ENCODE data around the gene RHBDL2. TPM values are rescaled to one million over a fixed set of nuclear protein-coding genes. Genes with fewer than 3 reads are reported as not detected.

The RHBDL2 gene
- total and polyA plus RNA-seq, 4 donors: 0.14 to 0.28 (median 0.17) TPM; not detected in 1

- Histone ChIP-seq H3K36me3 (ENCODE audit: control insufficient read depth in 4 of 4, insufficient read depth in 3 of 4, low read depth in 1 of 4, low read length in 3 of 4) (no peaks in the 10 kb centered on the region), H3K4me1 (ENCODE audit: control insufficient read depth in 4 of 4, insufficient read depth in 4 of 4, low read length in 3 of 4) (no peaks in the 10 kb centered on the region), H3K9me3 (ENCODE audit: control insufficient read depth in 4 of 4, low read length in 3 of 4) (no peaks in the 10 kb centered on the region), H3K27me3 (ENCODE audit: control insufficient read depth in 4 of 4, insufficient read depth in 4 of 4, low read length in 3 of 4) (no peaks in the 10 kb centered on the region), H3K9ac (ENCODE audit: low read depth in 1 of 2, low read length in 2 of 2) (no peak overlapping the region), H3K4me3 (ENCODE audit: low read depth in 1 of 3, low read length in 3 of 3) (no peak overlapping the region), H3K27ac (ENCODE audit: low read depth in 1 of 2, low read length in 2 of 2) (no peak overlapping the region)
- DNase-seq (ENCODE audit: low spot score): no peak
- TF ChIP-seq, protein P1, sequence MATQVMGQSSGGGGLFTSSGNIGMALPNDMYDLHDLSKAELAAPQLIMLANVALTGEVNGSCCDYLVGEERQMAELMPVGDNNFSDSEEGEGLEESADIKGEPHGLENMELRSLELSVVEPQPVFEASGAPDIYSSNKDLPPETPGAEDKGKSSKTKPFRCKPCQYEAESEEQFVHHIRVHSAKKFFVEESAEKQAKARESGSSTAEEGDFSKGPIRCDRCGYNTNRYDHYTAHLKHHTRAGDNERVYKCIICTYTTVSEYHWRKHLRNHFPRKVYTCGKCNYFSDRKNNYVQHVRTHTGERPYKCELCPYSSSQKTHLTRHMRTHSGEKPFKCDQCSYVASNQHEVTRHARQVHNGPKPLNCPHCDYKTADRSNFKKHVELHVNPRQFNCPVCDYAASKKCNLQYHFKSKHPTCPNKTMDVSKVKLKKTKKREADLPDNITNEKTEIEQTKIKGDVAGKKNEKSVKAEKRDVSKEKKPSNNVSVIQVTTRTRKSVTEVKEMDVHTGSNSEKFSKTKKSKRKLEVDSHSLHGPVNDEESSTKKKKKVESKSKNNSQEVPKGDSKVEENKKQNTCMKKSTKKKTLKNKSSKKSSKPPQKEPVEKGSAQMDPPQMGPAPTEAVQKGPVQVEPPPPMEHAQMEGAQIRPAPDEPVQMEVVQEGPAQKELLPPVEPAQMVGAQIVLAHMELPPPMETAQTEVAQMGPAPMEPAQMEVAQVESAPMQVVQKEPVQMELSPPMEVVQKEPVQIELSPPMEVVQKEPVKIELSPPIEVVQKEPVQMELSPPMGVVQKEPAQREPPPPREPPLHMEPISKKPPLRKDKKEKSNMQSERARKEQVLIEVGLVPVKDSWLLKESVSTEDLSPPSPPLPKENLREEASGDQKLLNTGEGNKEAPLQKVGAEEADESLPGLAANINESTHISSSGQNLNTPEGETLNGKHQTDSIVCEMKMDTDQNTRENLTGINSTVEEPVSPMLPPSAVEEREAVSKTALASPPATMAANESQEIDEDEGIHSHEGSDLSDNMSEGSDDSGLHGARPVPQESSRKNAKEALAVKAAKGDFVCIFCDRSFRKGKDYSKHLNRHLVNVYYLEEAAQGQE (IDR thresholded peaks at IDR 0.05): no peak
- no peak for TF ChIP-seq SP1 (IDR thresholded peaks at IDR 0.05)
- no peak for TF ChIP-seq HNF4G (IDR thresholded peaks at IDR 0.05)
- TF ChIP-seq RAD21 (IDR thresholded peaks at IDR 0.05): no peak
- TF ChIP-seq CTCF (IDR thresholded peaks at IDR 0.05; ENCODE audit: low read depth, low read length, missing input control): no peak
- no peak for TF ChIP-seq FOXA2 (IDR thresholded peaks at IDR 0.05)
- no peak for TF ChIP-seq NR2F2 (IDR thresholded peaks at IDR 0.05)
- no peak for TF ChIP-seq YY1 (IDR thresholded peaks at IDR 0.05)
- TF ChIP-seq EGR1 (IDR thresholded peaks at IDR 0.05; ENCODE audit: low read depth in 2 of 2): no peak
- no peak for TF ChIP-seq FOXA1 (IDR thresholded peaks at IDR 0.05)
- no peak for TF ChIP-seq GABPA (IDR thresholded peaks at IDR 0.05 in 1 of 2, conservative IDR thresholded peaks at IDR 0.05 in 1 of 2)
- no peak for TF ChIP-seq RXRA (IDR thresholded peaks at IDR 0.05)
- WGBS: 91% methylated on average over 3 of the region's 3 CpGs
Measured at GRCh38 chr1:38917337-38917736, 24.3 kb downstream of the RHBDL2 start.

- DNase-seq (ENCODE audit: low spot score): peak; percentile 60
- TF ChIP-seq HNF4A (conservative IDR thresholded peaks at IDR 0.05) (no peak), FOXA2 (IDR thresholded peaks at IDR 0.05) (no peak), HNF4G (IDR thresholded peaks at IDR 0.05) (no peak), CTCF (IDR thresholded peaks at IDR 0.05; ENCODE audit: low read depth, low read length, missing input control) (no peak), RAD21 (IDR thresholded peaks at IDR 0.05) (no peak), FOXA1 (IDR thresholded peaks at IDR 0.05) (no peak), SP1 (IDR thresholded peaks at IDR 0.05) (no peak), ATF3 (IDR thresholded peaks at IDR 0.05) (no peak), YY1 (IDR thresholded peaks at IDR 0.05) (no peak), EGR1 (IDR thresholded peaks at IDR 0.05; ENCODE audit: low read depth in 2 of 2) (no peak), JUND (IDR thresholded peaks at IDR 0.05) (no peak), GABPA (IDR thresholded peaks at IDR 0.05 in 1 of 2, conservative IDR thresholded peaks at IDR 0.05 in 1 of 2) (no peak), RXRA (IDR thresholded peaks at IDR 0.05) (no peak)
- TF ChIP-seq, protein P2, sequence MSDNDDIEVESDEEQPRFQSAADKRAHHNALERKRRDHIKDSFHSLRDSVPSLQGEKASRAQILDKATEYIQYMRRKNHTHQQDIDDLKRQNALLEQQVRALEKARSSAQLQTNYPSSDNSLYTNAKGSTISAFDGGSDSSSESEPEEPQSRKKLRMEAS (IDR thresholded peaks at IDR 0.05): no peak
- TF ChIP-seq, protein P1 (IDR thresholded peaks at IDR 0.05): no peak
- TF ChIP-seq, protein P3, sequence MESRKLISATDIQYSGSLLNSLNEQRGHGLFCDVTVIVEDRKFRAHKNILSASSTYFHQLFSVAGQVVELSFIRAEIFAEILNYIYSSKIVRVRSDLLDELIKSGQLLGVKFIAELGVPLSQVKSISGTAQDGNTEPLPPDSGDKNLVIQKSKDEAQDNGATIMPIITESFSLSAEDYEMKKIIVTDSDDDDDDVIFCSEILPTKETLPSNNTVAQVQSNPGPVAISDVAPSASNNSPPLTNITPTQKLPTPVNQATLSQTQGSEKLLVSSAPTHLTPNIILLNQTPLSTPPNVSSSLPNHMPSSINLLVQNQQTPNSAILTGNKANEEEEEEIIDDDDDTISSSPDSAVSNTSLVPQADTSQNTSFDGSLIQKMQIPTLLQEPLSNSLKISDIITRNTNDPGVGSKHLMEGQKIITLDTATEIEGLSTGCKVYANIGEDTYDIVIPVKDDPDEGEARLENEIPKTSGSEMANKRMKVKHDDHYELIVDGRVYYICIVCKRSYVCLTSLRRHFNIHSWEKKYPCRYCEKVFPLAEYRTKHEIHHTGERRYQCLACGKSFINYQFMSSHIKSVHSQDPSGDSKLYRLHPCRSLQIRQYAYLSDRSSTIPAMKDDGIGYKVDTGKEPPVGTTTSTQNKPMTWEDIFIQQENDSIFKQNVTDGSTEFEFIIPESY (IDR thresholded peaks at IDR 0.05): no peak
Measured at GRCh38 chr1:38915352-38915948, 26.2 kb downstream of the RHBDL2 start.

More at GRCh38 chr1:38915352-38915948, 26.2 kb downstream of the RHBDL2 start:
- H3K27ac ChIP-seq (ENCODE audit: low read depth in 1 of 2, low read length in 2 of 2): no peak overlapping the region
- no peak overlapping the region for H3K9ac ChIP-seq (ENCODE audit: low read depth in 1 of 2, low read length in 2 of 2)
- H3K9me3 ChIP-seq (ENCODE audit: control insufficient read depth in 4 of 4, low read length in 3 of 4): no peaks in the 10 kb centered on the region
- H3K4me1 ChIP-seq (ENCODE audit: control insufficient read depth in 4 of 4, insufficient read depth in 4 of 4, low read length in 3 of 4): peaks cover 0 to 3% (median 0%) of the 10 kb centered on the region in 4 donors
- WGBS: 61% methylated on average over 3 of the region's 3 CpGs
- H3K27me3 ChIP-seq (ENCODE audit: control insufficient read depth in 4 of 4, insufficient read depth in 4 of 4, low read length in 3 of 4): no peaks in the 10 kb centered on the region
- H3K4me3 ChIP-seq (ENCODE audit: low read depth in 1 of 3, low read length in 3 of 3): no peak overlapping the region
- no peaks in the 10 kb centered on the region for H3K36me3 ChIP-seq (ENCODE audit: control insufficient read depth in 4 of 4, insufficient read depth in 3 of 4, low read depth in 1 of 4, low read length in 3 of 4)
